ENCODE measurements around the gene PLEKHG1.

Gene PLEKHG1

GRCh38 chr6:150620763-150621162 lies 21.1 kb downstream of the PLEKHG1 start:
- no peak for DNase-seq

GRCh38 chr6:150622476-150622875 lies 22.8 kb downstream of the PLEKHG1 start:
- no peak for DNase-seq

- DNase-seq = peak; percentile 41 to 95 (median 89)
Observed at GRCh38 chr6:150622941-150623874, 23.5 kb downstream of the PLEKHG1 start.

GRCh38 chr6:150624191-150624590 lies 24.5 kb downstream of the PLEKHG1 start:
- DNase-seq = no peak

- no peak for DNase-seq
Observed at GRCh38 chr6:150625927-150626326, 26.2 kb downstream of the PLEKHG1 start.

GRCh38 chr6:150627154-150627553 lies 27.5 kb downstream of the PLEKHG1 start:
- DNase-seq = no peak

- no peak for DNase-seq
Observed at GRCh38 chr6:150627585-150628025, 27.9 kb downstream of the PLEKHG1 start.

- no peak for DNase-seq
Observed at GRCh38 chr6:150628908-150629307, 29.2 kb downstream of the PLEKHG1 start.

GRCh38 chr6:150631283-150631983 lies 31.7 kb downstream of the PLEKHG1 start:
- no peak for DNase-seq

- DNase-seq = no peak
Observed at GRCh38 chr6:150631984-150632642, 32.4 kb downstream of the PLEKHG1 start.

- DNase-seq = peak in 1 of 3 experiments; percentile 48
Observed at GRCh38 chr6:150632785-150633485, 33.2 kb downstream of the PLEKHG1 start.

- DNase-seq = no peak
Observed at GRCh38 chr6:150633486-150633834, 33.8 kb downstream of the PLEKHG1 start.

GRCh38 chr6:150634176-150634963 lies 34.7 kb downstream of the PLEKHG1 start:
- no peak for DNase-seq

- no peak for DNase-seq
Observed at GRCh38 chr6:150634964-150635292, 35.2 kb downstream of the PLEKHG1 start.

- DNase-seq = no peak
Observed at GRCh38 chr6:150635906-150636514, 36.3 kb downstream of the PLEKHG1 start.

- DNase-seq = no peak
Observed at GRCh38 chr6:150636808-150637207, 37.1 kb downstream of the PLEKHG1 start.

GRCh38 chr6:150637266-150637665 lies 37.6 kb downstream of the PLEKHG1 start:
- DNase-seq = no peak

GRCh38 chr6:150638267-150638666 lies 38.6 kb downstream of the PLEKHG1 start:
- DNase-seq = no peak

- no peak for DNase-seq
Observed at GRCh38 chr6:150638765-150639164, 39.1 kb downstream of the PLEKHG1 start.

- DNase-seq = no peak
Observed at GRCh38 chr6:150639823-150640331, 40.2 kb downstream of the PLEKHG1 start.

- no peak for DNase-seq
Observed at GRCh38 chr6:150640556-150641209, 41.0 kb downstream of the PLEKHG1 start.
